H1 (cell line): ENCODE results near the gene ZNF722. TPM values are rescaled to one million over a fixed set of nuclear protein-coding genes. Genes with fewer than 3 reads are reported as not detected.

ENCODE experiments used
- CTCF ChIA-PET: fragments of 300-600 bp; sonication (Branson Sonifier 250); formaldehyde crosslinking; loops from one replicate; lab custom pipeline; 2021; ENCODE audit not compliant: partially characterized antibody; lab: Charles Lee
- POLR2A ChIA-PET: fragments of 300-600 bp; sonication (Branson Sonifier 250); formaldehyde crosslinking; loops from one replicate; lab custom pipeline; 2021; ENCODE audit warnings: inconsistent platforms; ENCODE audit not compliant: partially characterized antibody; lab: Charles Lee
- DNase-seq, 2 experiments: peaks; one replicate each; pipeline versions ENCODE4 v3.0.0 to v3.0.0-alpha.2; 2010 to 2022; ENCODE audit warnings: low spot score in 2 of 2, low read depth in 1 of 2, mixed read lengths in 1 of 2
- FAIRE-seq: peaks from 2 replicates; lab custom pipeline; 2011; peaks lifted over from hg19 to GRCh38; lab: Jason Lieb, UNC
- H2AFZ ChIP-seq: 2 replicates; pipeline ENCODE4 v1.8.1; 2012; ENCODE audit warnings: low read length, inconsistent platforms
- H2AK5ac ChIP-seq: 2 replicates; pipeline ENCODE4 v1.6.1; 2013; ENCODE audit warnings: low read depth, low read length
- H2BK120ac ChIP-seq: replicated peaks from 2 replicates; pipeline ENCODE3; 2013; ENCODE audit warnings: low read depth, low read length, inconsistent platforms
- H2BK12ac ChIP-seq: 2 replicates; pipeline ENCODE4 v1.6.1; 2013; ENCODE audit warnings: low read depth, low read length
- H2BK15ac ChIP-seq: 2 replicates; pipeline ENCODE4 v1.6.1; 2013; ENCODE audit warnings: low read length
- H2BK20ac ChIP-seq: 2 replicates; pipeline ENCODE4 v1.6.1; 2013; ENCODE audit warnings: low read length
- H2BK5ac ChIP-seq: 2 replicates; pipeline ENCODE4 v1.6.1; 2013; ENCODE audit warnings: low read depth, low read length
- H3K14ac ChIP-seq: 2 replicates; pipeline ENCODE4 v1.6.1; 2013; ENCODE audit warnings: inconsistent platforms; ENCODE audit not compliant: insufficient read length
- H3K18ac ChIP-seq: 2 replicates; pipeline ENCODE4 v1.6.1; 2013; ENCODE audit warnings: low read length; ENCODE audit errors: extremely low read depth
- H3K23ac ChIP-seq: 2 replicates; pipeline ENCODE4 v1.6.1; 2013; ENCODE audit warnings: inconsistent platforms; ENCODE audit not compliant: insufficient read length
- H3K23me2 ChIP-seq: 2 replicates; pipeline ENCODE4 v1.6.1; 2013; ENCODE audit warnings: low read depth, low read length
- H3K27ac ChIP-seq: 2 replicates; pipeline ENCODE4 v1.6.1; 2011; ENCODE audit warnings: low read depth, low read length, inconsistent platforms
- H3K27me3 ChIP-seq, 4 experiments: replicated peaks in 1 of 4; 1 replicate in 1 of 4; 2 replicates in 3 of 4; pipeline versions ENCODE4 v1.6.1 to v1.8.1; 2011 to 2013; ENCODE audit warnings: low read length in 3 of 4, mild to moderate bottlenecking in 3 of 4, inconsistent platforms in 2 of 4, mixed read lengths in 2 of 4, moderate library complexity in 1 of 4; ENCODE audit not compliant: control insufficient read depth in 3 of 4, insufficient read depth in 3 of 4; ENCODE audit errors: extremely low read depth in 1 of 4
- H3K36me3 ChIP-seq, 4 experiments: 2 replicates each; pipeline versions ENCODE4 v1.6.1 to v1.8.1; 2011 to 2013; ENCODE audit warnings: mild to moderate bottlenecking in 4 of 4, low read length in 3 of 4, moderate library complexity in 2 of 4, control low read depth in 1 of 4, inconsistent platforms in 1 of 4; ENCODE audit not compliant: insufficient read depth in 4 of 4, control insufficient read depth in 2 of 4
- H3K4ac ChIP-seq: replicated peaks from 2 replicates; pipeline ENCODE3; 2013; ENCODE audit warnings: low read length, low read depth, mixed read lengths, inconsistent platforms; ENCODE audit not compliant: insufficient read length
- H3K4me1 ChIP-seq, 4 experiments: replicated peaks in 1 of 4; 1 replicate in 1 of 4; 2 replicates in 3 of 4; pipeline versions ENCODE4 v1.6.1 to v1.8.1; 2011 to 2013; ENCODE audit warnings: low read length in 3 of 4, inconsistent platforms in 2 of 4, mixed read lengths in 1 of 4; ENCODE audit not compliant: insufficient read depth in 4 of 4, control insufficient read depth in 3 of 4
- H3K4me2 ChIP-seq, 2 experiments: 2 replicates each; pipeline versions ENCODE4 v1.6.1 to v1.8.1; 2011 to 2013; ENCODE audit warnings: low read depth in 2 of 2, low read length in 2 of 2, control low read depth in 1 of 2, inconsistent platforms in 1 of 2, mild to moderate bottlenecking in 1 of 2; ENCODE audit not compliant: insufficient read depth in 1 of 2
- H3K4me3 ChIP-seq, 4 experiments: fragments of 200-600, 300-600 bp in 1 of 4; sonication (generic), shearing (Covaris generic), sonication (Bioruptor Twin) in 1 of 4; 2 replicates each; pipeline versions ENCODE4 v1.5.1 to v1.8.1; 2011 to 2016; ENCODE audit warnings: low read length in 4 of 4, low read depth in 3 of 4, control low read depth in 2 of 4, inconsistent platforms in 2 of 4, mild to moderate bottlenecking in 2 of 4, mixed read lengths in 1 of 4, moderate library complexity in 1 of 4; ENCODE audit not compliant: insufficient read depth in 2 of 4; ENCODE audit errors: extremely low read depth in 1 of 4
- H3K56ac ChIP-seq: replicated peaks from 2 replicates; pipeline ENCODE3; 2013; ENCODE audit warnings: low read depth, mild to moderate bottlenecking, mixed read lengths, low read length, inconsistent platforms; ENCODE audit not compliant: insufficient read length
- H3K79me1 ChIP-seq: 2 replicates; pipeline ENCODE4 v1.6.1; 2013; ENCODE audit warnings: low read depth, low read length, control low read depth
- H3K79me2 ChIP-seq, 2 experiments: 2 replicates each; pipeline versions ENCODE4 v1.6.1 to v1.8.1; 2012 to 2013; ENCODE audit warnings: low read length in 2 of 2, mild to moderate bottlenecking in 2 of 2, inconsistent platforms in 1 of 2; ENCODE audit not compliant: insufficient read depth in 2 of 2, control insufficient read depth in 1 of 2
- H3K9ac ChIP-seq, 4 experiments: replicated peaks in 1 of 4; 1 replicate in 1 of 4; 2 replicates in 3 of 4; pipeline versions ENCODE4 v1.6.1 to v1.8.1; 2011 to 2013; ENCODE audit warnings: low read depth in 3 of 4, low read length in 3 of 4, control low read depth in 2 of 4, mild to moderate bottlenecking in 2 of 4, moderate library complexity in 2 of 4, inconsistent platforms in 1 of 4; ENCODE audit errors: extremely low read depth in 1 of 4
- H3K9me3 ChIP-seq, 2 experiments: 2 replicates each; pipeline versions ENCODE4 v1.6.1 to v1.8.1; 2012 to 2013; ENCODE audit warnings: mild to moderate bottlenecking in 2 of 2, moderate library complexity in 2 of 2, control low read depth in 1 of 2, inconsistent platforms in 1 of 2, low read depth in 1 of 2, low read length in 1 of 2, mixed read lengths in 1 of 2; ENCODE audit not compliant: insufficient read depth in 2 of 2
- H4K20me1 ChIP-seq, 2 experiments: replicated peaks in 1 of 2; 2 replicates each; pipeline versions ENCODE3 to v1.8.1; 2011 to 2013; ENCODE audit warnings: inconsistent platforms in 2 of 2, low read length in 2 of 2, mild to moderate bottlenecking in 1 of 2; ENCODE audit not compliant: insufficient read depth in 2 of 2, control insufficient read depth in 1 of 2
- H4K5ac ChIP-seq: 2 replicates; pipeline ENCODE4 v1.6.1; 2013; ENCODE audit warnings: low read length, low read depth, mixed read lengths, inconsistent platforms; ENCODE audit not compliant: insufficient read length
- H4K8ac ChIP-seq: 2 replicates; pipeline ENCODE4 v1.8.0; 2013; ENCODE audit warnings: mild to moderate bottlenecking, moderate library complexity, low read length, inconsistent platforms; ENCODE audit not compliant: insufficient read depth; ENCODE audit errors: extremely low read depth
- H4K91ac ChIP-seq: replicated peaks from 2 replicates; pipeline ENCODE3; 2013; ENCODE audit warnings: low read length, mixed read lengths, inconsistent platforms; ENCODE audit not compliant: insufficient read length
- ASH2L ChIP-seq: fragments of 200-600, 300-600 bp; sonication (generic); IDR thresholded peaks from one replicate; pipeline ENCODE4 v1.7.1; 2017; ENCODE audit warnings: low read length
- BACH1 ChIP-seq: IDR thresholded peaks from 2 replicates; pipeline ENCODE4 v1.6.1; 2012; ENCODE audit warnings: low read length, improper control_type of control experiment
- CBX5 ChIP-seq: fragments of 300-800, 300-1000 bp; sonication (generic); IDR thresholded peaks from 2 replicates; pipeline ENCODE4 v1.7.1; 2016; ENCODE audit warnings: antibody characterized with exemption, low read length, low read depth
- CBX8 ChIP-seq: fragments of 300-800, 300-1000 bp; sonication (generic); IDR thresholded peaks from 2 replicates; pipeline ENCODE4 v1.7.1; 2016; ENCODE audit warnings: low read depth, low read length, borderline replicate concordance
- CHD2 ChIP-seq: IDR thresholded peaks from 2 replicates; pipeline ENCODE4 v1.6.1; 2012; ENCODE audit warnings: low read length, improper control_type of control experiment
- CREB1 ChIP-seq: IDR thresholded peaks from 2 replicates; pipeline ENCODE4 v1.6.1; 2012; ENCODE audit warnings: inconsistent platforms
- EZH2 ChIP-seq: fragments of 200-600 bp; sonication (generic); IDR thresholded peaks from 2 replicates; pipeline ENCODE4 v1.7.1; 2012; ENCODE audit warnings: low read depth, mild to moderate bottlenecking, moderate library complexity, low read length, inconsistent platforms; ENCODE audit not compliant: severe bottlenecking
- HDAC2 ChIP-seq, 2 experiments: fragments of 300-600 bp in 1 of 2; sonication (generic) in 1 of 2; IDR thresholded peaks; 2 replicates each; pipeline ENCODE4 v1.6.1; 2011 to 2012; ENCODE audit warnings: low read depth in 2 of 2, low read length in 2 of 2, mild to moderate bottlenecking in 2 of 2, moderate library complexity in 2 of 2, borderline replicate concordance in 1 of 2, inconsistent platforms in 1 of 2
- JUN ChIP-seq: IDR thresholded peaks from 2 replicates; pipeline ENCODE4 v1.6.1; 2011; ENCODE audit warnings: low read depth, mild to moderate bottlenecking, improper control_type of control experiment, low read length
- MAFK ChIP-seq: IDR thresholded peaks from 2 replicates; pipeline ENCODE4 v1.6.1; 2012; ENCODE audit warnings: low read depth, mild to moderate bottlenecking, improper control_type of control experiment, low read length
- POLR2A ChIP-seq, 2 experiments: IDR thresholded peaks; 1 replicate in 1 of 2; 2 replicates in 1 of 2; pipeline ENCODE4 v1.6.1; 2011; ENCODE audit warnings: low read depth in 2 of 2, low read length in 2 of 2, mild to moderate bottlenecking in 2 of 2; ENCODE audit errors: control extremely low read depth in 1 of 2
- RAD21 ChIP-seq, 2 experiments: IDR thresholded peaks in 1 of 2; conservative IDR thresholded peaks in 1 of 2; 2 replicates each; pipeline ENCODE4 v1.6.1; 2011; ENCODE audit warnings: low read depth in 2 of 2, low read length in 2 of 2, improper control_type of control experiment in 1 of 2, inconsistent platforms in 1 of 2, mild to moderate bottlenecking in 1 of 2, moderate library complexity in 1 of 2
- TCF12 ChIP-seq: IDR thresholded peaks from 2 replicates; pipeline ENCODE4 v1.6.1; 2011; ENCODE audit warnings: low read depth, mild to moderate bottlenecking, low read length
- WGBS, 2 experiments: shearing (Covaris generic) in 1 of 2; methylation state at CpG; one replicate each; pipeline versions ENCODE4 v1.1.6 to v1.1.7; 2013 to 2015; ENCODE audit warnings: low lambda C conversion rate in 2 of 2, mixed read lengths in 2 of 2, inconsistent platforms in 1 of 2, low coverage in 1 of 2, missing lambda C conversion rate in 1 of 2; ENCODE audit not compliant: insufficient replicate concordance in 2 of 2, insufficient coverage in 1 of 2, insufficient read length in 1 of 2; ENCODE audit errors: extremely low coverage in 1 of 2, missing lambda C conversion rate in 1 of 2; 5-methylcytosine and 5-hydroxymethylcytosine counted together
- polyA plus RNA-seq, 7 experiments: library from polyadenylated mRNA; depleted of rRNA in 3 of 7; stranded (reverse) in 5 of 7; unstranded in 2 of 7; fragments of >200 nt in 5 of 7; fragments of 200-250 nt in 2 of 7; gene quantifications; 1 replicate in 5 of 7; 2 replicates in 1 of 7; 4 replicates in 1 of 7; pipeline versions ENCODE4 v1.2.1 to v1.2.3, GENCODE V29; 2011 to 2013; ENCODE audit warnings: missing spikeins in 2 of 7, mixed read lengths in 2 of 7
- total RNA-seq: library from RNA; stranded (reverse); fragmentation: NEBNext Ultra II Directional; extraction: Animal tissue kit (Norgen Biotek cat#: 25700); gene quantifications from 2 replicates; pipeline ENCODE4 v1.2.1, GENCODE V29; 2021
- TF ChIP-seq, protein P1 (sequence below): IDR thresholded peaks from 2 replicates; pipeline ENCODE4 v1.6.1; 2012; ENCODE audit warnings: inconsistent platforms
- TF ChIP-seq, protein P2 (sequence below): IDR thresholded peaks from 2 replicates; pipeline ENCODE4 v1.6.1; 2011; ENCODE audit warnings: low read depth, mild to moderate bottlenecking, low read length; ENCODE audit not compliant: insufficient read depth

Gene ZNF722
- total and polyA plus RNA-seq, 2 of the 8 experiments (the other 6 are each of a cell fraction or from before 2014, with no cell fraction given): not detected

DNA sequence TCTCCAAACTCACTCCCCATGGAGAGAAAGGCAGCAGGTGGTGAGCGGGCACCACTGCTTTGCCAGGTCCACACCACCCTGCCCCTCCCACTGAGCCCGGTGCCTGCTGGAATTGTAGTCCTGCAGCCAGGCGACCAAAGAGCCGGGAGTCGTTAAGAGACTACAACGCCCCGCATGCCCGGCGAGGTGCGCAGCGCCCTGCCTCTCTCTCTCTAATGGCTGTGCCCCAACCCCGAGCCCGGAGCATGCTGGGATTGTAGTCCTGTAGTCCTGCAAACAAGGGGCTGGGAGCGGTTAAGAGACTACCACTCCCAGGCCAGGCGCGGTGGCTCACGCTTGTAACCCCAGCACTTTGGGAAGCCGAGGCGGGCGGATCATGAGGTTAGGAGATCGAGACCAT, 38.4 kb downstream of the ZNF722 start:
- Histone ChIP-seq H4K5ac (no peak overlapping the region), H3K23me2 (no peaks in the 10 kb centered on the region), H3K4me3 (no peak overlapping the region), H3K4me1 (no peaks in the 10 kb centered on the region), H3K9me3 (peaks cover 40 to 73% of the 10 kb centered on the region in 2 experiments), H2AK5ac (no peak overlapping the region), H3K79me2 (no peaks in the 10 kb centered on the region), H3K4me2 (no peak overlapping the region), H3K23ac (no peak overlapping the region), H3K27me3 (no peaks in the 10 kb centered on the region), H4K20me1 (no peaks in the 10 kb centered on the region), H2BK120ac (no peak overlapping the region), H2BK20ac (no peak overlapping the region), H3K14ac (no peak overlapping the region), H2BK15ac (no peak overlapping the region), H2BK12ac (no peak overlapping the region), H4K8ac (no peak overlapping the region), H3K36me3 (no peaks in the 10 kb centered on the region), H3K27ac (no peak overlapping the region), H3K18ac (no peak overlapping the region), H2BK5ac (no peak overlapping the region), H3K4ac (no peak overlapping the region), H3K9ac (no peak overlapping the region), H4K91ac (no peak overlapping the region), H3K56ac (no peak overlapping the region), H2AFZ (no peak overlapping the region), H3K79me1 (no peaks in the 10 kb centered on the region)
- WGBS, 2 experiments: 90% methylated on average over 11 of the region's 21 CpGs; no CpG with 5 or more reads in 1 of the 2 experiments
- CTCF ChIA-PET: no interaction called here
- POLR2A ChIA-PET: no interaction called here
- DNase-seq (no peak), FAIRE-seq (no peak)
- no peak for TF ChIP-seq BACH1
- TF ChIP-seq CREB1: no peak
- TF ChIP-seq TCF12: no peak
- no peak for TF ChIP-seq JUN
- no peak for TF ChIP-seq ASH2L
- no peak for TF ChIP-seq CBX8
- no peak for TF ChIP-seq RAD21 (IDR thresholded peaks at IDR 0.05 in 1 of 2, conservative IDR thresholded peaks at IDR 0.05 in 1 of 2; ENCODE audit: low read depth in 2 of 2, low read length in 2 of 2)
- TF ChIP-seq CHD2: no peak
- TF ChIP-seq POLR2A (IDR thresholded peaks at IDR 0.05; ENCODE audit: control extremely low read depth in 1 of 2, low read depth in 2 of 2, low read length in 2 of 2): no peak
- no peak for TF ChIP-seq MAFK
- TF ChIP-seq, protein P1, sequence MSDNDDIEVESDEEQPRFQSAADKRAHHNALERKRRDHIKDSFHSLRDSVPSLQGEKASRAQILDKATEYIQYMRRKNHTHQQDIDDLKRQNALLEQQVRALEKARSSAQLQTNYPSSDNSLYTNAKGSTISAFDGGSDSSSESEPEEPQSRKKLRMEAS: no peak
- TF ChIP-seq CBX5: no peak
- TF ChIP-seq EZH2: no peak
- TF ChIP-seq, protein P2, sequence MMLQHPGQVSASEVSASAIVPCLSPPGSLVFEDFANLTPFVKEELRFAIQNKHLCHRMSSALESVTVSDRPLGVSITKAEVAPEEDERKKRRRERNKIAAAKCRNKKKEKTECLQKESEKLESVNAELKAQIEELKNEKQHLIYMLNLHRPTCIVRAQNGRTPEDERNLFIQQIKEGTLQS: no peak
- TF ChIP-seq HDAC2 (IDR thresholded peaks at IDR 0.05; ENCODE audit: borderline replicate concordance in 1 of 2, low read depth in 2 of 2, low read length in 2 of 2): no peak
